NCI-H524 (cell line): ENCODE measurements around the gene MYO1D.
"Not testable (repeated sequence)": the region's sequence is repeated elsewhere in the genome, so short reads cannot be mapped to it uniquely, and the experiment has no call there.

Experiments used
- DNase-seq, 2 experiments: peaks; one replicate each; lab custom pipeline; 2025; lab: John Stamatoyannopoulos, UW

MYO1D gene

DNA sequence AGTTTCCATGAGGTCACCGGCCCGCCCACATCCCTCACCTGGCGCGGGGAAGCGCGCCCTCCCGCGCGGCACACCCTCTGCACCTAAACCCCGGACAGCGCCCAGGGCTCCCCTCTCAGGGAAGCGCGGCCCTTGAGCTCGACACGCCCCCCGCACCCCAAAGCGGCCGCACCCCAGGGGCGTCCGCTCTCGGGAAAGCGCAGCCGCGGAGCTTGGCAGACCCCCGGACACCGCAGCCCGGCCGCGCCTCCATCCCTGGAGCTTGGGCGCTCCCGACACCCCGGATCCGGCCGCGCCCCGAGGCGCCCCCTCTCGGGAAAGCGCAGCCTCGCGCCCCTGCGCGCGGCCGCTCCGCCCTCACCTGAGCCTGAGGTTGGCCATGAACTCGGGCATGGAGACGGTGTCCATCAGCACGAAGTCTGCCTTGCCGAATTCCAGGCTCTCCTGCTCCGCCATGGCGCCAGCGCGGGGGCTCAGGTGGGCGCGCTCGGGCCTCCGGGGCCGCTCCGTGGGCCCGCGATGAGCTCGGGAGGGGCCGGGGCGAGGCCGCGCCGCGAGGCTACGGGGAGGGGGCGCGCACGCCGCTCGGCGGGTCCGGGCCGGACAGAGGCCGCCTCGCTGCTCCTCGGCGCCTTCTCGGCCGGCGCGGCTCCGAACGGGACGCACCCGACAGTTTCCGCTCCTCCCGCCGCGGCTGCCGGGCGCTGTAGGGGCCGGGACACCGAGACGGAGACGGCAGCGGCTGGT is at the start of gene MYO1D:
Gene MYO1D (minus strand): TSS at position 708 of the 747 bp plus-strand sequence. CDS start 252 bp downstream, at position 456.
- peak in 1 of 2 experiments; percentile 51 for DNase-seq

- no peak for DNase-seq
Measured at GRCh38 chr17:32926183-32926582, 49.3 kb upstream of the MYO1D start.

DNA sequence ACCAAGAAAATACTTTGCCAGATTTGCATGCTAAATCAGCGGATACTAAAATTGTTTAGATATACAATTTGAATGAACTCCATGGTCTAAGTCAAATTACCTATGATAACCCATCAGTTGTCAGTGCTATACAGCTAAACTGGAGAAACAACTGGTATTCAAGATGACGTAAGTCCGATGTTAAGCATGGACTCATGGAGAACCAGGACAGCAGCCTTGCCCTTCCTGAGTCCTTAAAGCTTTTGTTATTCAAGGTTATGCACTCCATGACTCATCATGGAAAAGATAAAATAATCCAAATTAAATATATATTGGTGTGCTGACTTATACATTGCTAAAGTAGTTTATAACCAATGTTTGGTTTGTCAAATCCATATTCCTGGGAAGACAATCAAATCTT is 47.0 kb upstream of the MYO1D start:
- DNase-seq, result not testable (repeated sequence)

- DNase-seq, result no peak
Measured at GRCh38 chr17:32921017-32921416, 44.1 kb upstream of the MYO1D start.

- no peak for DNase-seq
Measured at GRCh38 chr17:32920293-32920692, 43.4 kb upstream of the MYO1D start.

GRCh38 chr17:32919876-32920275 is 43.0 kb upstream of the MYO1D start:
- not testable (repeated sequence) for DNase-seq

DNA sequence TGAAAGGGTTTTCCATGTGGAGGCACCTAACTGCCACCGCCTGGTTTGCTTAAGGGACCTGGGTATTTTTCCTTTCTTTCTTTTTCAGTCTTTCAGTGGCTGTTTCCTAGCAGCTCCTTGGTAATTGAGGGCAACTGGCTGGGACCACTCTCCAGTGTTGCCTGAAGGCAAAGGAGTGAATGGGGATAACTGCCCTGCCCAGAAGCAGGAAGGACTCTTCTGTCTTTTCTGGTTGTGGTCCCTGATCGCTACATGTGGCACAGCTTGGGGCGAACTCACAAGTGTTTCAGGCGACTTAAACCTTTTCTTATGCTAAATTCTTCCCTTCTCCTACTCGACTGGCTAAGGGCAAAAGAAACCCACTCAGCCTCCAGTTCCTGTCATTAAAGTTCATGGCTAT is 40.9 kb upstream of the MYO1D start:
- DNase-seq, result no peak

DNA sequence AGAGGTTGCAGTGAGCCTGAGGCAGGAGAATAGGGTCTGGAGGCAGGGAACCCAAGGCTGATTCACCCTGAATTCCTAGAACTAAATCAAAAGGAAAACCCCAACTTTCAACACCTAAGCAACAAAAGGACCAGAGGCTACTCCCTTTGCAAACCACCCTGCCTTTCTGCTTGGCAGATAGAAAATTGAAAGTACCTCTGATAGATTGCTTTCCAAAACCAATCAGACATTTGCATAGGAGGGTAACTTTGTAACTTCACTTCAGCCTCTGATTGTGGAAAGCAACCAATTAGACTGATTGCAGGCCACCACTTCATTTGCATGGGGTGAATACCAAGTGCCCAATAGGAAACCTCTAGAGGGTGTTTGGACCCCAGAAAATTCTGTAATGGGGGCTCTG is 40.2 kb upstream of the MYO1D start:
- DNase-seq, result no peak

- no peak for DNase-seq
Measured at GRCh38 chr17:32916134-32916533, 39.2 kb upstream of the MYO1D start.

DNA sequence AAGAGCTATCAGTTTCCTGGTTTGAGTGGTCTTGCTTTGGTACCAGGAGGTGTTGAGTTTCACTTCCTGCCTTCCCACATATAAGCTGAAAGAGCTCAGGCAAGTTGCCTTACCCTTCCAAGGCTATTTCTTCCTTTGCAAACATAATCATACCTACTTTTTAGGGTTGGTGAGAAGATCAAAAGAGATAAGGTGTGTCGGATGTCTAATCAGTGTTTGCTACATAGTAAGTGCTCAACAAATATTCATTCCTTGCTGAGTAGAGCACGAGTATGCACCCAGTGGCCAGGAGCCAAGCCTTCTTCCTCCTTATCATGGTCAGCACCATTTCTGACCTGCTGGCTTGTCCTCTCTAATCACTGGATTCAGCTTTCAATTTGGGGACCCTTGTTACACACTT is 38.3 kb upstream of the MYO1D start:
- DNase-seq, result no peak

GRCh38 chr17:32914181-32914580 is 37.3 kb upstream of the MYO1D start:
- no peak for DNase-seq

GRCh38 chr17:32913593-32913992 is 36.7 kb upstream of the MYO1D start:
- no peak for DNase-seq

DNA sequence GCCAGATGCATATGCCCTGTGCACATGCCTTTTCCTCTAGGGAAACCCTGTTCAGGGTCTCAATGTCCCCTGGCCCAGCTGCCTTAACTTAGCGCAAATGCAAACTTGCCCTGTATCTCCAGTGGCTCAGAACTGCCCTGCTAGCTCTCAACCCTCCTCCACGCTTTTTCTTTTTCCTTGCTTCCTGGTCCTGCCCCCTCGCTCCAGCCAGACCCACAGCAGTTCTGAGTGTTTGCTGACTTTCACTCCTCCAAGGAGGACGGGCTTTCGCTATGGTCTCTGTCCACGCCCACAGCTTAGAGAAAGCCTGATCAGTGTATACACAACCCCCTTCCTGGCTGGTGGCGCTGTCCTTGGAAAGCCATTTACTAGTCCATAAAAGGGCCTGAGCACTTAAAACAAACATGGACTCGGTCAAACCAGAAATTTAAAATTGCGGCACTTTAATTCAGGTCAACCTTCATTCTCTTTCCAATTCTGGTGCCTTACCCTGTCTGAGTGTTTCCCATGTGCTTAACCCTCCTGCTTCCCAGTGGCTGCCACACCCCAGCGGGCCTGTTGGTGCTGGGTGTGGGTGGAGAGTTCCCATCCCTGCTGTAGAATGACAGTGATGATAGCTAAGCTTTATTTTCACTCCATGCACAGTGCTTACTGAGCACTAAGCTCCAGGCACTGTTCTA is 35.4 kb upstream of the MYO1D start:
- DNase-seq, result peak in 1 of 2 experiments; percentile 15

GRCh38 chr17:32910769-32911168 is 33.8 kb upstream of the MYO1D start:
- no peak for DNase-seq

- peak; percentile 36 to 68 for DNase-seq
Measured at GRCh38 chr17:32909787-32910369, 33.0 kb upstream of the MYO1D start.

- no peak for DNase-seq
Measured at GRCh38 chr17:32907583-32907982, 30.7 kb upstream of the MYO1D start.

GRCh38 chr17:32904891-32905290 is 28.0 kb upstream of the MYO1D start:
- no peak for DNase-seq

DNA sequence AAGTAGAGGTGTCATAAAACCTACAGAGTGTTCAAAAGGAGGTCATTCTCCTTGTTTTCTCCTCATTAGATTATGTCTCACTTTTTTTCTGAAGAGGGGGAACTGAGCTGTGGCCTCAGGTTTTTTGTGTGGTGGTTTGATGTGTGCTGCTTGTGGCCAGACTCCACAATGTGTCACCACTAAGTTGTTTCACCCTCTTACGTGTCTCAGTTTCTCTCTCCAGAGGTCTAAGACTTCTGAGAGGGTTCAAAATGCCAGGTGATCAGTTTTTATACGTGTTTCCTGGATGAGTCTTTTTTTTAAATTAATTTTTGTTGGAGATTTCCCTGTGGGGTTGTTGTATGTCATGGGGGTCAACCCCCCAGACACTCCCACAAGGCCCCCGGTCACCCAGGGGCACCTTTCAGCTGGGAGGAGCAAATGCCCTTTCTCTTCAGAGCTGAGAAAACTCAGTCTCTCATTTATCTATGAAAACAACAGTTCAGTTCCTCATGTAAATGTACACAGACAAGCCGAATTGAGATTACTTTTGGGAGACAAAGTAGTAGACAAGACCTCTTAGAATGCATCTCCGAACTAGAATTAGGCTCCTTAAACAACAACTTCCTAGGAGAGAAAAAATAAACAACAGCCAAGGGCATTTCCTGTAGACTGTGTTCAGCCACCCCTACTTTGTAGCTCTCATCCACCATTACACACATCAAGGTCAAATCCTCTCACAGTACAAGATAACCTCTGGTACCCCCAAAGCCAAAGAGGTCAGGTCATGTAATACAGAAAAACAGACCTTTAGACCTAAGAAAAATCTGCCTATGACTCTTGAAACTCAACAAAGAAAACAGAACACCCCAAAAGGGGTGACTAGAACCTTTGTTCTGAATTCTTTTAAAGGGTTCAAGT is 27.1 kb upstream of the MYO1D start:
- DNase-seq, result no peak

DNA sequence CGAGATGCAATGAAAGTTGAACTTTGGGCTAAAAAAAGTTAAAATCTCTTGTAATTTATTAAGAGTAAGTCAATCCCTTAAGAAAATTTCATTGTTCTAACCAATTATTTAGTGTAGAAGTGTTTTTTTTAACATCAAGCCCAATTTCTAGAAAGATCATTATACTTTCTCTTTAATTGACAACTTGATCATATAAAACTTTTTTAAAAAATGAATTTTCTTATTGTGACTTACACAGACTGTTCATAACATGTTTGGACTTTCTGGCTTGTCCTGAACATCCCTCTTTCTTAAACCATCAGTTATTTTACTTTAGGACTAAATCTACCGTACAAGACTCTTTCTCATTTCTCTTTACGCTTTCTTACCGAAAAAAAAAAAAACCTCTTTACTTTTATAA is 24.8 kb upstream of the MYO1D start:
- DNase-seq, result no peak

DNA sequence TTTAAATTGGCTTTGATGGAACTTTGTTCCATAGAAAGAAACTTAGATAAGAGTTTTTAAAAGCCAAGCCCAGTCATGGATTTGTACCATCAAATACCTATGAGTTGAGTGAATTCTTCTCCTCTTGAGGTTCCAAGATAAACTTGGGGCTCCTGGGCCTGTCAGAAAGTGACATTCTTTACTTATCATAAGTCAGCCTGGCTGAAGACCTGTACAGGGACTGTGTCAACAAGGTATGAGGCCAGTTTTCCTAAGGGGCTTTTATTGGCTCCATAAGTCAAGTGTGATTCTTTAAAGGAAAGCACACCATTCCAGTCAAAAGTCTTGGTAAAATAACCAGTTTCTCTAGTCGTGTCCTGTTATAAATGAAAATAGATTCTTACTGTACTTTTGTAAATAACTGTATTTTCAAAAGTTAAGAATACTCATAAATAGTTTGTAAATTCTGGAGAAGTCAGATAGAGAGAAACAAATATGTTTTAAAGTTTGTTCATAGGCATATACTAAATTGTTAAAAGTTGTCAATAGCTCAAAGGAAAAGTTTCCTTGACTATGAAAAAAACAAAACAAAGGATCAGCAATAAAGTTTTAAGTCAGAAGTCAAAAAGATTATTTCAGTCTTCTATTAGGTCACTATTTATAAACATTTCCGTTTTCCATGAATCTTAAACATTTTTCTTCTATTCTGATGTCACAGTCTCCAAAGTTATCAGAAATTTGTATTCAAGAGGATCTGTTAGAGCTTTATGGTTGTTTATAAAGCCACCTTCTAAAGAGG is 22.5 kb upstream of the MYO1D start:
- DNase-seq, result no peak

DNA sequence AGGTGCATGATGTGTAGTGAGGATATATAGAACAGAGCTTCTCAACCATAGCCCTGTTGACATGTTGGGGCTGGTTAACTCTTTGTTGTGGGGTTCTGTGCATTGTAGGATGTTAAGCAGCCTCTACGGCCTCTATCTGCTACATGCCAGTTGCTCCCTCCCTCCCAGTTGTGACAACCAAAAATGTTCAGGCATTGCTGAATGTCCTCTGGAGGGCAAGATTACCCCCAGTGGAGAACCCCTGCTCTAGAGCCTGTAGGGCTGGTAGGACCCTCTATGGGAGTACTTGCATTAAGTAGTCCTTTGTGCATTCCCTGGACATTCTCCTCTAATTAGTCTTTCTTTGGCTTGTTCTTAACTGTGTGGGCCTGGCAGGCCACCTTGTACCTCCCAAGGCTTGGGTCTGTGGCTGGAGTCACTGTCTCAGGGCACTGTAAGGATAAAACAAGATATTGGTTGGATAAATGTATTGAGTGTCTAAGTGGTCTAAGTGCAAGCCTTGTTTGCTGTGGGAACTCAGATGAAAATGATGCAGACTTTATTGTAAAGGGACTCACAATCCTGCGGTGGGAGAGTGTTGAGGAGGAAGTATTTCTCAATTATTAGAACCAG is 19.8 kb upstream of the MYO1D start:
- DNase-seq, result no peak
